ENCODE data around the gene ARGLU1.

GRCh38 chr13:106498571-106498970 is 69.4 kb downstream of the ARGLU1 start:
- no peak for TF ChIP-seq CTCF (conservative IDR thresholded peaks at IDR 0.05 in 1 of 2, IDR thresholded peaks at IDR 0.05 in 1 of 2; ENCODE audit: extremely low read depth in 1 of 2, insufficient read depth in 1 of 2, low read depth in 1 of 2, low read length in 2 of 2)
- no peak for TF ChIP-seq EZH2 (IDR thresholded peaks at IDR 0.05; ENCODE audit: borderline replicate concordance, low read length)

All from mammary epithelial cell (primary cell).